DMS153 treated with DMSO at 0.1 percent for 48 hours (cell line): Measurements from ENCODE around the gene DHX8.

Source experiments
- DNase-seq: peaks from one replicate; lab custom pipeline; 2025; ENCODE audit not compliant: unreplicated experiment; lab: John Stamatoyannopoulos, UW

The DHX8 gene

GRCh38 chr17:43521389-43521788, 37.6 kb downstream of the DHX8 start:
- no peak for DNase-seq

GRCh38 chr17:43524945-43525575, 41.3 kb downstream of the DHX8 start:
- no peak for DNase-seq

GRCh38 chr17:43526886-43527648, 43.3 kb downstream of the DHX8 start:
- no peak for DNase-seq

GRCh38 chr17:43528319-43528987, 44.7 kb downstream of the DHX8 start:
- no peak for DNase-seq

GRCh38 chr17:43528988-43529814, 45.4 kb downstream of the DHX8 start:
- DNase-seq: no peak

GRCh38 chr17:43529947-43530287, 46.1 kb downstream of the DHX8 start:
- no peak for DNase-seq

GRCh38 chr17:43530288-43531081, 46.7 kb downstream of the DHX8 start:
- DNase-seq: peak; percentile 78

GRCh38 chr17:43531082-43531378, 47.3 kb downstream of the DHX8 start:
- no peak for DNase-seq

- no peak for DNase-seq
These were observed 48.2 kb downstream of the DHX8 start for GRCh38 chr17:43531955-43532354.

GRCh38 chr17:43532581-43532980, 48.8 kb downstream of the DHX8 start:
- DNase-seq: no peak

- DNase-seq: no peak
These were observed 49.9 kb downstream of the DHX8 start for GRCh38 chr17:43533699-43534098.

- no peak for DNase-seq
These were observed 51.1 kb downstream of the DHX8 start for GRCh38 chr17:43534909-43535308.

GRCh38 chr17:43536236-43536992, 52.6 kb downstream of the DHX8 start:
- peak; percentile 51 for DNase-seq

GRCh38 chr17:43540821-43541674, 57.3 kb downstream of the DHX8 start:
- no peak for DNase-seq

GRCh38 chr17:43542859-43543258, 59.1 kb downstream of the DHX8 start:
- DNase-seq: no peak

GRCh38 chr17:43543300-43543699, 59.5 kb downstream of the DHX8 start:
- DNase-seq: no peak

- no peak for DNase-seq
These were observed 60.2 kb downstream of the DHX8 start for GRCh38 chr17:43543771-43544575.

GRCh38 chr17:43545383-43545632, 61.5 kb downstream of the DHX8 start:
- DNase-seq: no peak
